Activated CD4-positive, alpha-beta T cell treated with anti-CD3 and anti-CD28 coated beads, Interleukin-2, amount 10 ng/mL, durations not matched to agents 24 days and 14 days (primary cell): ENCODE results near the gene OTOF. TPM values are rescaled to one million over a fixed set of nuclear protein-coding genes. Genes with fewer than 3 reads are reported as not detected.

Experiments used
- DNase-seq: peaks from one replicate; pipeline ENCODE4 v3.0.0; 2022
- H3K27ac Mint-ChIP-seq: one replicate; pipeline ENCODE4 v1.8.0; 2022; ENCODE audit warnings: mild to moderate bottlenecking, mixed read lengths
- H3K27me3 Mint-ChIP-seq: one replicate; pipeline ENCODE4 v1.8.0; 2022; ENCODE audit warnings: mixed read lengths
- H3K36me3 Mint-ChIP-seq: one replicate; pipeline ENCODE4 v1.8.0; 2022; ENCODE audit warnings: low read depth, mild to moderate bottlenecking, mixed read lengths
- H3K4me1 Mint-ChIP-seq: one replicate; pipeline ENCODE4 v1.8.0; 2021; ENCODE audit warnings: mixed read lengths
- H3K4me3 Mint-ChIP-seq: one replicate; pipeline ENCODE4 v1.8.0; 2022; ENCODE audit warnings: mild to moderate bottlenecking, moderate library complexity, mixed read lengths
- H3K9me3 Mint-ChIP-seq: one replicate; pipeline ENCODE4 v1.8.0; 2021; ENCODE audit warnings: mixed read lengths
- intact Hi-C: fragments of 100-400 bp; cut with micrococcal nuclease; formaldehyde crosslinking; loops from one replicate; pipeline ENCODE4 v1.15.1; 2023
- total RNA-seq: library from RNA; stranded (reverse); gene quantifications from 2 replicates; pipeline ENCODE4 v1.2.3, GENCODE V29; 2022

OTOF gene
- total RNA-seq, 1 donor from 2014 or later: 7.2 TPM

DNA sequence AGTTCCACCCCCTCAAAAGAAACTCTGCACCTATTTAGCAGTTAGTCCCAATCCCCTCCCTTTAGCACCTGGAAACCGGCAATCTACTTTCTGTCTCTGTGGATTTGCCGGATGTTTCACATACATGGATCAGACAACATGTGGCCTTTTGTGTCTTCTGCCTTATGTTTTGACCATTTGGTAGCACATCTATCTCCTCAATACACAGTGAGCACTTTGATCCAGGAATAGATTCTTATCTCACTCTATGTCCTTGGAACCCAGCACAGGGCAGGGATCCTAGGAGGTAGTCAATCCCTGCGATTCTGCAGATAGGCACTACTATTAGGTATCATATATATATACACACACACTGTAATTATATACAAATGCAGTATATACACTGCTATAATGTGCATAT is 3.8 kb upstream of the OTOF start:
- Mint-ChIP-seq H3K9me3 (no peaks in the 10 kb centered on the region), H3K27me3 (no peaks in the 10 kb centered on the region), H3K4me3 (no peak overlapping the region), H3K36me3 (no peaks in the 10 kb centered on the region), H3K27ac (no peak overlapping the region), H3K4me1 (peaks cover 8% of the 10 kb centered on the region)
- intact Hi-C loops: no loop called here
- no peak for DNase-seq

DNA sequence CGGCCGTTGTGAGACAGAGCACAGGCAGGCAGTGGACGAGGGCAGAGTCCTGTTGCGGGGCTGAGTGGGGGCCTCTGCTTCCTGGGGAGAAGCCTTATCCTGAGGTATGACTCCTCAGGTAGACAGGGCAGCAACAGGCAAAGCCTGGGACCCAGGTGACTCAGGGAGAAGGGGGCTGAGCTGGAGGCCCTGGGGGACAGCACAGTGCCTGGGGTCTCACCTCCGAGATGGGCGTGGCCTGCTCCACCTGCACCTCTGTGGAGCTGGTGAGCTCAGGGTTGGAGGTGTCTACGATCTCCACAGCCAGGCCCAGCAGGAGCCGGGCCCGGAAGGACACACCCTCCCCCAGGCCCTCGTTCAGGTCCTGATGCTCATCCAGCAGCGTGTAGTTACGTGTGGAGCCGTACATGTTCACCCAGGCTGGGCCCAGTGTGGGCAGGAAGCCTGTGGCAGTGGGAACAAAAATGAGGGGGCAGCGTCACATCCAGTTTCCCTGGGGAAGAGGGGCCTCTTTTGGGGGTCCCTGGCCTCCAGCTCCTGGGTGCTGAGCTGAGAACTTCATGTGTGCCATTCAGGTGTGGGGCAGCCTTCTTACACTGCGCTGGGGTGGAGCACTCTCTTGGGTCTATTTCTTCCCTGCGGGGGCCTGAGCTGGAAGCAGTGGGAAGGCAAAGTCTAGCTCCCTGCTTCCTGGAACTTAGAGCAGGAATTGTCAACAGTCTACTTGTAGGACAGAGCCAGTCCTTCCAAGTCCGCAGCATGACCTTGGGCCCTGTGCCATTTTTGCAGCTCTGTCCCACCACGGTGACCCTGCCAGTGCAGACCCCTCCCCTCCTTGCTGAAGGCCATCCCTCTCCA is 2.9 kb upstream of the OTOF start:
- no peak for DNase-seq
- H3K4me1 Mint-ChIP-seq: peaks cover 5% of the 10 kb centered on the region
- no peaks in the 10 kb centered on the region for H3K36me3 Mint-ChIP-seq
- intact Hi-C loops: no loop called here
- H3K4me3 Mint-ChIP-seq: no peak overlapping the region
- no peaks in the 10 kb centered on the region for H3K27me3 Mint-ChIP-seq
- H3K9me3 Mint-ChIP-seq: no peaks in the 10 kb centered on the region
- no peak overlapping the region for H3K27ac Mint-ChIP-seq

GRCh38 chr2:26479789-26480565 is 2.1 kb upstream of the OTOF start:
- Mint-ChIP-seq H3K4me3 (no peak overlapping the region), H3K36me3 (no peaks in the 10 kb centered on the region), H3K9me3 (no peaks in the 10 kb centered on the region), H3K27me3 (no peaks in the 10 kb centered on the region), H3K4me1 (peaks cover 5% of the 10 kb centered on the region), H3K27ac (no peak overlapping the region)
- intact Hi-C loops: no loop called here
- DNase-seq: no peak

- no peak for DNase-seq
- Mint-ChIP-seq H3K4me3 (no peak overlapping the region), H3K4me1 (peaks cover 5% of the 10 kb centered on the region), H3K9me3 (no peaks in the 10 kb centered on the region), H3K36me3 (no peaks in the 10 kb centered on the region), H3K27me3 (no peaks in the 10 kb centered on the region), H3K27ac (no peak overlapping the region)
- intact Hi-C loops: no loop called here
Measured at GRCh38 chr2:26479131-26479788, 1.3 kb upstream of the OTOF start.

- intact Hi-C loops: no loop called here
- no peaks in the 10 kb centered on the region for H3K9me3 Mint-ChIP-seq
- H3K27me3 Mint-ChIP-seq: no peaks in the 10 kb centered on the region
- peaks cover 5% of the 10 kb centered on the region for H3K4me1 Mint-ChIP-seq
- no peaks in the 10 kb centered on the region for H3K36me3 Mint-ChIP-seq
- no peak overlapping the region for H3K27ac Mint-ChIP-seq
- H3K4me3 Mint-ChIP-seq: no peak overlapping the region
- no peak for DNase-seq
Measured at GRCh38 chr2:26478366-26478765, 442 bp upstream of the OTOF start.

- Mint-ChIP-seq H3K4me1 (peaks cover 5% of the 10 kb centered on the region), H3K9me3 (no peaks in the 10 kb centered on the region), H3K27ac (peak overlapping the region; percentile 85), H3K36me3 (no peaks in the 10 kb centered on the region), H3K4me3 (peak overlapping the region; percentile 83), H3K27me3 (no peaks in the 10 kb centered on the region)
- peak; percentile 79 for DNase-seq
- intact Hi-C loops: no loop called here
Measured at GRCh38 chr2:26477126-26477910, 606 bp downstream of the OTOF start.

DNA sequence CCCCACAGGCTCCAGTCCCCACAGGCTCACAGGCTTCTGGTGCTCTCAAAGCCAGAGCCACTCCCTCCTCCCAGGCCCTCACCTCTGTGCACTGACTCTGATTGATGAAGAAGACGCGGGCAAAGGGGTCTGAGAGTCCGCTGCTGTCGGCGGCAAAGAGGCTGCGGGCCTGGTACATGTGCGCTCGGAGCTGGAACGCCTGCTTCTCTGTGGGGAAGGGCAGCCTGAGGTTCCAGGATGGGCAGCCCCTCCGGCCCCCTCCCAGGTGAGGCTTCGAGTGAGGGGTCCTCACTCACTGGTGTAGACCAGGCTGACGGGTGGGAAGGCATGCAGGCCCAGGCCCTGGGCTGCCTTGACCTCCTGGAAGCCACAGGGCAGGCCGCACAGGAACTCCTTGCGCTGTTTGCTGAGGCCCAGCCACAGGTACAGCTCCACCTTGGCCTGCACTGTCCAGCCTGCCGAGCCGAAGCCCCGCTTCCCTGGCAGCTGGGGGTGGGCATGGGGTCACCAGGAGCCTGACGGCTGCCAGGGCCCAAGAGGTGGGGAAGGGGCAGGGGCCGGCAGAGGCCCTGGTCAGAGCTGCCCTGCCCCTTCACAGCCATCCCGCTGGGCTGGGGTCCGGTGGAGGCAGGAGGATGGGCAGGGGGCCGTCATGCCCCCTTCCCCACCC is 2.0 kb downstream of the OTOF start:
- no peak overlapping the region for H3K4me3 Mint-ChIP-seq
- H3K4me1 Mint-ChIP-seq: peaks cover 5% of the 10 kb centered on the region
- no peaks in the 10 kb centered on the region for H3K27me3 Mint-ChIP-seq
- no peak for DNase-seq
- intact Hi-C loops: no loop called here
- no peaks in the 10 kb centered on the region for H3K9me3 Mint-ChIP-seq
- peaks cover 2% of the 10 kb centered on the region for H3K36me3 Mint-ChIP-seq
- H3K27ac Mint-ChIP-seq: no peak overlapping the region

DNA sequence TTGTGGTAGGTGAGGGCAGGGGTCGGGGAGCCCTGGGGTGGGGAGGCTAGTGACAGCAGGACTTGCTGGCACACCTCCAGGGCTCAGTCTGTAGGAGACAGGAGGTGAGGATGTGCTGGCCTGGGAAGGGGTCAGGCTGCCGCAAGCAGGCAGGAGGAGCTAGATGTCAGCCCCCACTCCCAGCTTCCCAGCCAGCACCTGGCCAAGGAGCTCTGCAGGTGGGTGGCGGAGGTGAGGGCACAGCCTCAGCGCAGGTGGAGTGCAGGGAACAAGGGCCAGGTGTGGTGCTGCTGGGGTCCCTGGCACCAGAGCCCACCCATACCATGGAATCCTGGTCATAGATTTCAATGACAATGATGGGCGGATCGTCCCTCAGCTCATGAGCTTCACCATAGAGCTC is 2.9 kb downstream of the OTOF start:
- intact Hi-C loops: no loop called here
- DNase-seq: no peak
- no peaks in the 10 kb centered on the region for H3K27me3 Mint-ChIP-seq
- no peaks in the 10 kb centered on the region for H3K9me3 Mint-ChIP-seq
- no peak overlapping the region for H3K27ac Mint-ChIP-seq
- H3K4me1 Mint-ChIP-seq: peaks cover 5% of the 10 kb centered on the region
- peaks cover 3% of the 10 kb centered on the region for H3K36me3 Mint-ChIP-seq
- no peak overlapping the region for H3K4me3 Mint-ChIP-seq

GRCh38 chr2:26474261-26474785 is 3.6 kb downstream of the OTOF start:
- Mint-ChIP-seq H3K4me3 (no peak overlapping the region), H3K27ac (no peak overlapping the region), H3K36me3 (peaks cover 8% of the 10 kb centered on the region), H3K4me1 (peaks cover 5% of the 10 kb centered on the region), H3K9me3 (no peaks in the 10 kb centered on the region), H3K27me3 (no peaks in the 10 kb centered on the region)
- DNase-seq: no peak
- intact Hi-C loops: no loop called here

- DNase-seq: no peak
- H3K36me3 Mint-ChIP-seq: peaks cover 11% of the 10 kb centered on the region
- H3K27me3 Mint-ChIP-seq: no peaks in the 10 kb centered on the region
- no peak overlapping the region for H3K4me3 Mint-ChIP-seq
- H3K9me3 Mint-ChIP-seq: no peaks in the 10 kb centered on the region
- intact Hi-C loops: no loop called here
- H3K27ac Mint-ChIP-seq: no peak overlapping the region
- peaks cover 5% of the 10 kb centered on the region for H3K4me1 Mint-ChIP-seq
Measured at GRCh38 chr2:26473796-26474195, 4.1 kb downstream of the OTOF start.

GRCh38 chr2:26472821-26473655 is 4.9 kb downstream of the OTOF start:
- H3K27ac Mint-ChIP-seq: no peak overlapping the region
- H3K36me3 Mint-ChIP-seq: peaks cover 14% of the 10 kb centered on the region
- DNase-seq: no peak
- peaks cover 5% of the 10 kb centered on the region for H3K4me1 Mint-ChIP-seq
- intact Hi-C loops: no loop called here
- H3K4me3 Mint-ChIP-seq: no peak overlapping the region
- no peaks in the 10 kb centered on the region for H3K27me3 Mint-ChIP-seq
- H3K9me3 Mint-ChIP-seq: no peaks in the 10 kb centered on the region
